H1 (cell line): ENCODE data around the gene EPS8L1.

Source experiments
- JUN ChIP-seq: IDR thresholded peaks from 2 replicates; pipeline ENCODE4 v1.6.1; 2011; ENCODE audit warnings: low read depth, mild to moderate bottlenecking, improper control_type of control experiment, low read length
- POLR2A ChIP-seq, 2 experiments: IDR thresholded peaks; 1 replicate in 1 of 2; 2 replicates in 1 of 2; pipeline ENCODE4 v1.6.1; 2011; ENCODE audit warnings: low read depth in 2 of 2, low read length in 2 of 2, mild to moderate bottlenecking in 2 of 2; ENCODE audit errors: control extremely low read depth in 1 of 2
- YY1 ChIP-seq: IDR thresholded peaks from 2 replicates; pipeline ENCODE4 v1.6.1; 2011; ENCODE audit warnings: low read depth, mild to moderate bottlenecking, low read length

- TF ChIP-seq POLR2A (IDR thresholded peaks at IDR 0.05; ENCODE audit: control extremely low read depth in 1 of 2, low read depth in 2 of 2, low read length in 2 of 2) (no peak), JUN (no peak), YY1 (no peak)
Observed at GRCh38 chr19:55032170-55032800, 43.4 kb upstream of the EPS8L1 start.
